SK-N-SH treated with all-trans-retinoic acid at 6 μM for 48 hours (cell line): Measurements from ENCODE around the gene AKAP9.

ENCODE experiments used
- ATAC-seq: fragments of 200-7000 bp; cut with Tn5 transposase; 3 replicates; pipeline ENCODE4 v1.9.1; 2020; ENCODE audit warnings: mild to moderate bottlenecking, moderate library complexity
- ARNTL ChIP-seq: fragments of 450-650 bp; formaldehyde crosslinking; IDR thresholded peaks from 2 replicates; pipeline ENCODE4 v1.5.0; 2020; ENCODE audit warnings: low read depth, mild to moderate bottlenecking, moderate library complexity, borderline replicate concordance
- CSDC2 ChIP-seq: fragments of 250-450 bp; sonication (Bioruptor Pico); IDR thresholded peaks from 2 replicates; pipeline ENCODE4 v1.5.0; 2020; ENCODE audit warnings: mild to moderate bottlenecking, moderate library complexity
- ESRRG ChIP-seq: fragments of 250-450 bp; sonication (Bioruptor Pico); IDR thresholded peaks from 2 replicates; pipeline ENCODE4 v1.6.1; 2021; ENCODE audit warnings: mild to moderate bottlenecking
- GLIS3 ChIP-seq: fragments of 250-450 bp; sonication (Bioruptor Pico); IDR thresholded peaks from 2 replicates; pipeline ENCODE4 v1.5.0; 2020; ENCODE audit warnings: mild to moderate bottlenecking, moderate library complexity
- ISL1 ChIP-seq: fragments of 250-450 bp; sonication (Bioruptor Pico); IDR thresholded peaks from 2 replicates; pipeline ENCODE4 v2.1.2; 2022; ENCODE audit warnings: mild to moderate bottlenecking, moderate library complexity
- PPARA ChIP-seq: fragments of 250-450 bp; sonication (Bioruptor Pico); IDR thresholded peaks from 2 replicates; pipeline ENCODE4 v1.5.0; 2020; ENCODE audit warnings: mild to moderate bottlenecking, borderline replicate concordance
- RARB ChIP-seq: fragments of 250-450 bp; sonication (Bioruptor Pico); IDR thresholded peaks from 2 replicates; pipeline ENCODE4 v1.8.0; 2021; ENCODE audit warnings: mild to moderate bottlenecking, moderate library complexity
- TCF4 ChIP-seq: fragments of 250-450 bp; sonication (Bioruptor Pico); IDR thresholded peaks from 2 replicates; pipeline ENCODE4 v1.8.0; 2021; ENCODE audit warnings: mild to moderate bottlenecking, moderate library complexity, borderline replicate concordance
- TOX ChIP-seq: fragments of 250-450 bp; sonication (Bioruptor Pico); IDR thresholded peaks from 2 replicates; pipeline ENCODE4 v1.8.0; 2021; ENCODE audit warnings: mild to moderate bottlenecking, moderate library complexity, borderline replicate concordance
- ZC3H10 ChIP-seq: fragments of 250-450 bp; sonication (Bioruptor Pico); IDR thresholded peaks from 2 replicates; pipeline ENCODE4 v1.5.1; 2021; ENCODE audit warnings: mild to moderate bottlenecking, moderate library complexity
- ZFP3 ChIP-seq: fragments of 250-450 bp; sonication (Bioruptor Pico); IDR thresholded peaks from 2 replicates; pipeline ENCODE4 v1.5.0; 2020; ENCODE audit warnings: mild to moderate bottlenecking, moderate library complexity
- ZFP30 ChIP-seq: fragments of 450-650 bp; formaldehyde crosslinking; IDR thresholded peaks from 2 replicates; pipeline ENCODE4 v1.5.0; 2022; ENCODE audit warnings: mild to moderate bottlenecking, moderate library complexity
- ZNF70 ChIP-seq: fragments of 450-650 bp; formaldehyde crosslinking; IDR thresholded peaks from 2 replicates; pipeline ENCODE4 v1.5.0; 2020; ENCODE audit warnings: mild to moderate bottlenecking, moderate library complexity
- ZNF8 ChIP-seq: fragments of 450-650 bp; formaldehyde crosslinking; IDR thresholded peaks from 2 replicates; pipeline ENCODE4 v1.5.0; 2020; ENCODE audit warnings: mild to moderate bottlenecking, moderate library complexity
- TF ChIP-seq, protein P1 (sequence below): fragments of 250-450 bp; sonication (Bioruptor Pico); IDR thresholded peaks from 2 replicates; pipeline ENCODE4 v1.8.0; 2021; ENCODE audit warnings: low read depth, mild to moderate bottlenecking, moderate library complexity, borderline replicate concordance
- TF ChIP-seq, protein P2 (sequence below): fragments of 250-450 bp; sonication (Bioruptor Pico); IDR thresholded peaks from 2 replicates; pipeline ENCODE4 v1.8.0; 2020; ENCODE audit warnings: mild to moderate bottlenecking, moderate library complexity, borderline replicate concordance
- TF ChIP-seq, protein P3 (sequence below): fragments of 250-450 bp; sonication (Bioruptor Pico); IDR thresholded peaks from 2 replicates; pipeline ENCODE4 v1.5.1; 2020; ENCODE audit warnings: low read depth, mild to moderate bottlenecking, moderate library complexity
- TF ChIP-seq, protein P4 (sequence below): fragments of 250-450 bp; sonication (Bioruptor Pico); IDR thresholded peaks from 2 replicates; pipeline ENCODE4 v1.5.0; 2020; ENCODE audit warnings: mild to moderate bottlenecking, moderate library complexity

The AKAP9 gene

DNA sequence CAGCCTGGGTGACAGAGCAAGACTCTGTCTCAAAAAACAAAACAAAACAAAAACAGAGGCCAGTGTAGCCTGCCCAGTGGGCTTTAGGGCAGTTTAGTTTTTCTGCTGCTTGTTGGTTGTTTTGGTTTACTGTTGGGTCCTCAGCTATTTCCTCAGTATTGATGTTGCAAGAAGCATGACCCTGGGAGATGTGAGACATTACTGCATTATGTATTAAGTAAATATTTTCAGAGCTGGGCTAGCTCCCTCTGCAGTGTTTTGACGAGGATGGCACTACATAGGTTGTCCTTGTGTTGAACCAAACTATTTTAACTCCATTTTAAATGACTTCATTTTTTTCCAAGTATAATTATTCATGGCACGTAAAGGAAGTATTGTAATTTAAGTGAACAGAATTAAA is 4.8 kb downstream of the AKAP9 start:
- ATAC-seq = no peak
- TF ChIP-seq, protein P1, sequence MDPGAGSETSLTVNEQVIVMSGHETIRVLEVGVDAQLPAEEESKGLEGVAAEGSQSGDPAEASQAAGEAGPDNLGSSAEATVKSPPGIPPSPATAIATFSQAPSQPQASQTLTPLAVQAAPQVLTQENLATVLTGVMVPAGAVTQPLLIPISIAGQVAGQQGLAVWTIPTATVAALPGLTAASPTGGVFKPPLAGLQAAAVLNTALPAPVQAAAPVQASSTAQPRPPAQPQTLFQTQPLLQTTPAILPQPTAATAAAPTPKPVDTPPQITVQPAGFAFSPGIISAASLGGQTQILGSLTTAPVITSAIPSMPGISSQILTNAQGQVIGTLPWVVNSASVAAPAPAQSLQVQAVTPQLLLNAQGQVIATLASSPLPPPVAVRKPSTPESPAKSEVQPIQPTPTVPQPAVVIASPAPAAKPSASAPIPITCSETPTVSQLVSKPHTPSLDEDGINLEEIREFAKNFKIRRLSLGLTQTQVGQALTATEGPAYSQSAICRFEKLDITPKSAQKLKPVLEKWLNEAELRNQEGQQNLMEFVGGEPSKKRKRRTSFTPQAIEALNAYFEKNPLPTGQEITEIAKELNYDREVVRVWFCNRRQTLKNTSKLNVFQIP = no peak
- no peak for TF ChIP-seq ARNTL (CRISPR knock-in tag)
- TF ChIP-seq, protein P2, sequence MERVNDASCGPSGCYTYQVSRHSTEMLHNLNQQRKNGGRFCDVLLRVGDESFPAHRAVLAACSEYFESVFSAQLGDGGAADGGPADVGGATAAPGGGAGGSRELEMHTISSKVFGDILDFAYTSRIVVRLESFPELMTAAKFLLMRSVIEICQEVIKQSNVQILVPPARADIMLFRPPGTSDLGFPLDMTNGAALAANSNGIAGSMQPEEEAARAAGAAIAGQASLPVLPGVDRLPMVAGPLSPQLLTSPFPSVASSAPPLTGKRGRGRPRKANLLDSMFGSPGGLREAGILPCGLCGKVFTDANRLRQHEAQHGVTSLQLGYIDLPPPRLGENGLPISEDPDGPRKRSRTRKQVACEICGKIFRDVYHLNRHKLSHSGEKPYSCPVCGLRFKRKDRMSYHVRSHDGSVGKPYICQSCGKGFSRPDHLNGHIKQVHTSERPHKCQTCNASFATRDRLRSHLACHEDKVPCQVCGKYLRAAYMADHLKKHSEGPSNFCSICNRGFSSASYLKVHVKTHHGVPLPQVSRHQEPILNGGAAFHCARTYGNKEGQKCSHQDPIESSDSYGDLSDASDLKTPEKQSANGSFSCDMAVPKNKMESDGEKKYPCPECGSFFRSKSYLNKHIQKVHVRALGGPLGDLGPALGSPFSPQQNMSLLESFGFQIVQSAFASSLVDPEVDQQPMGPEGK (CRISPR knock-in tag) = no peak
- no peak for TF ChIP-seq ZFP3 (CRISPR knock-in tag)
- no peak for TF ChIP-seq ISL1
- TF ChIP-seq RARB = no peak

DNA sequence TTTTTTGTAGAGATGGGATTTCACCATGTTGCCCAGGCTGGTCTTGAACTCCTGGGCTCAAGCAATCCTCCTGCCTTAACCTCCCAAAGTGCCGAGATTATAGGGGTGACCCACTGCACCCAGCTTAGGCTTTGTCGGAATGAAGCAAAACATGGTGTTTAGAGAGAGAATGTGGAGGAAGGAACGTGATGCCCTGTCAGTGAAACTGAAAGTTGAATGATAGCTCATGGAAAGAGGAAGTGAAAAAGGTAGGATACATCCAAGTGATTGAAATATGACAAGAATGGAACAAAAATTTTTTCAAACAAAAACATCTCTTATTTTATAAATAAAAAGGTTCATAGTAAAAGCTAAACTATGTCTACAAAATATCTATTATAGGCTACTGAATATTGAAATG is 5.9 kb downstream of the AKAP9 start:
- no peak for ATAC-seq
- TF ChIP-seq PPARA (CRISPR knock-in tag) = no peak
- no peak for TF ChIP-seq ZC3H10 (CRISPR knock-in tag)
- TF ChIP-seq ZNF8 = no peak
- TF ChIP-seq, protein P3, sequence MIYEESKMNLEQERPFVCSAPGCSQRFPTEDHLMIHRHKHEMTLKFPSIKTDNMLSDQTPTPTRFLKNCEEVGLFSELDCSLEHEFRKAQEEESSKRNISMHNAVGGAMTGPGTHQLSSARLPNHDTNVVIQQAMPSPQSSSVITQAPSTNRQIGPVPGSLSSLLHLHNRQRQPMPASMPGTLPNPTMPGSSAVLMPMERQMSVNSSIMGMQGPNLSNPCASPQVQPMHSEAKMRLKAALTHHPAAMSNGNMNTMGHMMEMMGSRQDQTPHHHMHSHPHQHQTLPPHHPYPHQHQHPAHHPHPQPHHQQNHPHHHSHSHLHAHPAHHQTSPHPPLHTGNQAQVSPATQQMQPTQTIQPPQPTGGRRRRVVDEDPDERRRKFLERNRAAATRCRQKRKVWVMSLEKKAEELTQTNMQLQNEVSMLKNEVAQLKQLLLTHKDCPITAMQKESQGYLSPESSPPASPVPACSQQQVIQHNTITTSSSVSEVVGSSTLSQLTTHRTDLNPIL = no peak
- no peak for TF ChIP-seq ESRRG
- TF ChIP-seq RARB = no peak
- TF ChIP-seq, protein P1 = no peak
- no peak for TF ChIP-seq CSDC2 (CRISPR knock-in tag)
- no peak for TF ChIP-seq GLIS3 (CRISPR knock-in tag)
- TF ChIP-seq ISL1 = no peak
- TF ChIP-seq ZNF70 = no peak
- TF ChIP-seq TCF4 = no peak
- no peak for TF ChIP-seq ZFP30 (CRISPR knock-in tag)
- TF ChIP-seq, protein P4, sequence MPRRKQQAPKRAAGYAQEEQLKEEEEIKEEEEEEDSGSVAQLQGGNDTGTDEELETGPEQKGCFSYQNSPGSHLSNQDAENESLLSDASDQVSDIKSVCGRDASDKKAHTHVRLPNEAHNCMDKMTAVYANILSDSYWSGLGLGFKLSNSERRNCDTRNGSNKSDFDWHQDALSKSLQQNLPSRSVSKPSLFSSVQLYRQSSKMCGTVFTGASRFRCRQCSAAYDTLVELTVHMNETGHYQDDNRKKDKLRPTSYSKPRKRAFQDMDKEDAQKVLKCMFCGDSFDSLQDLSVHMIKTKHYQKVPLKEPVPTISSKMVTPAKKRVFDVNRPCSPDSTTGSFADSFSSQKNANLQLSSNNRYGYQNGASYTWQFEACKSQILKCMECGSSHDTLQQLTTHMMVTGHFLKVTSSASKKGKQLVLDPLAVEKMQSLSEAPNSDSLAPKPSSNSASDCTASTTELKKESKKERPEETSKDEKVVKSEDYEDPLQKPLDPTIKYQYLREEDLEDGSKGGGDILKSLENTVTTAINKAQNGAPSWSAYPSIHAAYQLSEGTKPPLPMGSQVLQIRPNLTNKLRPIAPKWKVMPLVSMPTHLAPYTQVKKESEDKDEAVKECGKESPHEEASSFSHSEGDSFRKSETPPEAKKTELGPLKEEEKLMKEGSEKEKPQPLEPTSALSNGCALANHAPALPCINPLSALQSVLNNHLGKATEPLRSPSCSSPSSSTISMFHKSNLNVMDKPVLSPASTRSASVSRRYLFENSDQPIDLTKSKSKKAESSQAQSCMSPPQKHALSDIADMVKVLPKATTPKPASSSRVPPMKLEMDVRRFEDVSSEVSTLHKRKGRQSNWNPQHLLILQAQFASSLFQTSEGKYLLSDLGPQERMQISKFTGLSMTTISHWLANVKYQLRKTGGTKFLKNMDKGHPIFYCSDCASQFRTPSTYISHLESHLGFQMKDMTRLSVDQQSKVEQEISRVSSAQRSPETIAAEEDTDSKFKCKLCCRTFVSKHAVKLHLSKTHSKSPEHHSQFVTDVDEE = no peak
- TF ChIP-seq, protein P2 (CRISPR knock-in tag) = no peak
- TF ChIP-seq TOX (CRISPR knock-in tag) = no peak

DNA sequence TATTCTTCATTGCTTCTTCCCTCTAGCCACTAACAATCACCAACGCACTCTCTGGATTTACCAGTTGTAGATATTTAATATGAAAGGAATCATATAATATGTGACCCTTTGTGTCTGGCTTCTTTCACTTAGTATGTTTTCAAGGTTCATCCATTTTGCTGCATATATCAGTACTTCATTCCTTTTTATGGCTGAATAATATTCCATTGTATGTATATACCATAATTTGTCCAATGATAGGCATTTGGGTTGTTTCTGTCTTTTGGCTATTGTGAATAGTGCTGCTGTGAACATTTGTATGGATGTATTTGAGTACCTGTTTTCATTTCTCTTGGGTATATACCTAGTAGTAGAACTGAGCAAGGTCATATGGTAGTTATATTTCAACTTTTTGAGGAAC is 7.3 kb downstream of the AKAP9 start:
- ATAC-seq = no peak
- TF ChIP-seq TOX (CRISPR knock-in tag) (no peak), GLIS3 (CRISPR knock-in tag) (no peak), ZNF8 (0 out of 2 replicates have a peak, but pooled peaks have one; percentile 9)
